Keratinocyte (primary cell): ENCODE results near the gene GABRE. TPM values are rescaled to one million over a fixed set of nuclear protein-coding genes. Genes with fewer than 3 reads are reported as not detected.

Source experiments
- DNase-seq: peaks from one replicate; pipeline ENCODE4 v3.0.0-alpha.2; 2011; ENCODE audit warnings: low read depth, missing footprints, low spot score
- FAIRE-seq: peaks from 2 replicates; lab custom pipeline; 2011; peaks lifted over from hg19 to GRCh38; lab: Jason Lieb, UNC
- H2AFZ ChIP-seq: 2 replicates; pipeline ENCODE4 v1.6.0; 2012; ENCODE audit warnings: low read length, control low read depth, inconsistent platforms; ENCODE audit not compliant: control insufficient read depth
- H3K27ac ChIP-seq: 2 replicates; pipeline ENCODE4 v1.5.1; 2011; ENCODE audit warnings: low read length; ENCODE audit not compliant: control insufficient read depth, insufficient read depth
- H3K27me3 ChIP-seq: 3 replicates; pipeline ENCODE4 v1.6.0; 2011; ENCODE audit warnings: low read length; ENCODE audit not compliant: control insufficient read depth, insufficient read depth; ENCODE audit errors: extremely low read depth
- H3K36me3 ChIP-seq, 2 experiments: 2 replicates in 1 of 2; 3 replicates in 1 of 2; pipeline ENCODE4 v1.5.1; 2011; ENCODE audit warnings: low read length in 2 of 2, mild to moderate bottlenecking in 1 of 2; ENCODE audit not compliant: control insufficient read depth in 2 of 2, insufficient read depth in 2 of 2; ENCODE audit errors: extremely low read depth in 1 of 2
- H3K4me1 ChIP-seq: 3 replicates; pipeline ENCODE4 v1.5.1; 2011; ENCODE audit warnings: low read length; ENCODE audit not compliant: control insufficient read depth, insufficient read depth; ENCODE audit errors: extremely low read depth
- H3K4me2 ChIP-seq: 3 replicates; pipeline ENCODE4 v1.6.0; 2011; ENCODE audit warnings: low read depth, low read length; ENCODE audit not compliant: control insufficient read depth, insufficient read depth; ENCODE audit errors: extremely low read depth
- H3K4me3 ChIP-seq, 3 experiments: fragments of 200-600 bp in 1 of 3; sonication (generic) in 1 of 3; 2 replicates in 2 of 3; 3 replicates in 1 of 3; pipeline ENCODE4 v1.5.1; 2011 to 2016; ENCODE audit warnings: low read length in 3 of 3, mild to moderate bottlenecking in 3 of 3, control low read depth in 2 of 3, inconsistent platforms in 1 of 3, low read depth in 1 of 3, mixed read lengths in 1 of 3, mixed run types in 1 of 3, moderate library complexity in 1 of 3; ENCODE audit not compliant: control insufficient read depth in 2 of 3, insufficient read depth in 2 of 3; ENCODE audit errors: extremely low read depth in 1 of 3
- H3K79me2 ChIP-seq: 2 replicates; pipeline ENCODE4 v1.6.0; 2012; ENCODE audit warnings: low read length; ENCODE audit not compliant: control insufficient read depth, insufficient read depth
- H3K9ac ChIP-seq: 3 replicates; pipeline ENCODE4 v1.6.0; 2011; ENCODE audit warnings: low read length; ENCODE audit not compliant: control insufficient read depth, insufficient read depth; ENCODE audit errors: extremely low read depth
- H3K9me1 ChIP-seq: 3 replicates; pipeline ENCODE4 v1.6.0; 2011; ENCODE audit warnings: low read length; ENCODE audit not compliant: control insufficient read depth, insufficient read depth; ENCODE audit errors: extremely low read depth
- H3K9me3 ChIP-seq: 2 replicates; pipeline ENCODE4 v1.5.1; 2012; ENCODE audit warnings: low read depth, low read length; ENCODE audit not compliant: control insufficient read depth
- H4K20me1 ChIP-seq: 3 replicates; pipeline ENCODE4 v1.6.0; 2011; ENCODE audit warnings: low read length; ENCODE audit not compliant: control insufficient read depth, insufficient read depth; ENCODE audit errors: extremely low read depth
- EZH2 ChIP-seq: IDR thresholded peaks from one replicate; pipeline ENCODE4 v1.6.1; 2012; ENCODE audit warnings: inconsistent platforms, mild to moderate bottlenecking, low read length, moderate library complexity
- dilution Hi-C: fragments of 300-500 bp; cut with MboI; formaldehyde crosslinking; loops from one replicate; pipeline ENCODE4 v1.7.0; 2020; ENCODE audit warnings: low sequenced_read_pairs; ENCODE audit not compliant: extremely low pct_ligation_motif_present
- polyA plus RNA-seq, 5 experiments: library from polyadenylated mRNA; depleted of rRNA in 3 of 5; stranded (reverse) in 3 of 5; stranded (forward) in 1 of 5; unstranded in 1 of 5; fragments of >200 nt; gene quantifications; 1 replicate in 1 of 5; 2 replicates in 3 of 5; 3 replicates in 1 of 5; pipeline versions ENCODE4 v1.2.1 to v1.2.3, GENCODE V29; 2011 to 2012; ENCODE audit warnings: missing spikeins in 2 of 5, low read depth in 1 of 5, low replicate concordance in 1 of 5
- TF ChIP-seq, protein P1 (sequence below), 3 experiments: IDR thresholded peaks in 1 of 3; conservative IDR thresholded peaks in 1 of 3; optimal IDR thresholded peaks in 1 of 3; 2 replicates in 2 of 3; 3 replicates in 1 of 3; pipeline versions ENCODE3 to v1.5.1; 2011; ENCODE audit warnings: low read length in 3 of 3, mild to moderate bottlenecking in 3 of 3, moderate library complexity in 2 of 3, control low read depth in 1 of 3, inconsistent platforms in 1 of 3; ENCODE audit not compliant: insufficient read depth in 2 of 3; ENCODE audit errors: extremely low read depth in 1 of 3

Gene GABRE
- polyA plus RNA-seq, 1 donor (not counting 4 experiments of a cell fraction or from before 2014, with no cell fraction given), result 34.1 TPM

DNA sequence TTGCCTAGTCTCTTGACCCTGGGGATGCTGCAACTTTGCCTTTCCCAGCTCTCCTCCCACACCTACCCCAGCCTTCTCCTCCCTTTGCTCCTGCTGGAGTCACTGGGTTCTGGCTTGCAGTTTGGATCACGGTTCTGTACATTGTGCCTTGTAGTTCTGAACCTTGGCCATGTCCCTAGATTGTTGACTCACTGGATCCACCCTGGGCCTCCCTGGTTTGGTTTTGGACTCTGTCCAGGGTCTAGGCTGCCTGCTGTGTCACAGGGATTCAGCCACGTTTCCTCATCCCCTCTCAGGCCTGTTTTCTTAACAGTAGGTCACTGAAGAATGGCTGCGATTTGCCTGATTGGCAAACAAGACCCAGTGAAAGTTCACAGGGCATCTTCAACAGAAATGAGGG, 11.5 kb upstream of the GABRE start:
- Histone ChIP-seq H3K27me3 (no peaks in the 10 kb centered on the region), H2AFZ (no peak overlapping the region), H3K4me2 (no peak overlapping the region), H4K20me1 (no peaks in the 10 kb centered on the region), H3K4me1 (peaks cover 46% of the 10 kb centered on the region), H3K79me2 (no peaks in the 10 kb centered on the region), H3K9ac (no peak overlapping the region), H3K4me3 (no peak overlapping the region), H3K27ac (no peak overlapping the region), H3K9me3 (no peaks in the 10 kb centered on the region), H3K9me1 (no peaks in the 10 kb centered on the region), H3K36me3 (no peaks in the 10 kb centered on the region)
- TF ChIP-seq EZH2, result no peak
- TF ChIP-seq, protein P1, sequence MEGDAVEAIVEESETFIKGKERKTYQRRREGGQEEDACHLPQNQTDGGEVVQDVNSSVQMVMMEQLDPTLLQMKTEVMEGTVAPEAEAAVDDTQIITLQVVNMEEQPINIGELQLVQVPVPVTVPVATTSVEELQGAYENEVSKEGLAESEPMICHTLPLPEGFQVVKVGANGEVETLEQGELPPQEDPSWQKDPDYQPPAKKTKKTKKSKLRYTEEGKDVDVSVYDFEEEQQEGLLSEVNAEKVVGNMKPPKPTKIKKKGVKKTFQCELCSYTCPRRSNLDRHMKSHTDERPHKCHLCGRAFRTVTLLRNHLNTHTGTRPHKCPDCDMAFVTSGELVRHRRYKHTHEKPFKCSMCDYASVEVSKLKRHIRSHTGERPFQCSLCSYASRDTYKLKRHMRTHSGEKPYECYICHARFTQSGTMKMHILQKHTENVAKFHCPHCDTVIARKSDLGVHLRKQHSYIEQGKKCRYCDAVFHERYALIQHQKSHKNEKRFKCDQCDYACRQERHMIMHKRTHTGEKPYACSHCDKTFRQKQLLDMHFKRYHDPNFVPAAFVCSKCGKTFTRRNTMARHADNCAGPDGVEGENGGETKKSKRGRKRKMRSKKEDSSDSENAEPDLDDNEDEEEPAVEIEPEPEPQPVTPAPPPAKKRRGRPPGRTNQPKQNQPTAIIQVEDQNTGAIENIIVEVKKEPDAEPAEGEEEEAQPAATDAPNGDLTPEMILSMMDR (optimal IDR thresholded peaks at IDR 0.05 in 1 of 3, IDR thresholded peaks at IDR 0.05 in 1 of 3, conservative IDR thresholded peaks at IDR 0.05 in 1 of 3; ENCODE audit: extremely low read depth in 1 of 3, insufficient read depth in 2 of 3, low read length in 3 of 3), result no peak
- FAIRE-seq, result no peak
- no peak for DNase-seq
- dilution Hi-C loops, result no loop called here

DNA sequence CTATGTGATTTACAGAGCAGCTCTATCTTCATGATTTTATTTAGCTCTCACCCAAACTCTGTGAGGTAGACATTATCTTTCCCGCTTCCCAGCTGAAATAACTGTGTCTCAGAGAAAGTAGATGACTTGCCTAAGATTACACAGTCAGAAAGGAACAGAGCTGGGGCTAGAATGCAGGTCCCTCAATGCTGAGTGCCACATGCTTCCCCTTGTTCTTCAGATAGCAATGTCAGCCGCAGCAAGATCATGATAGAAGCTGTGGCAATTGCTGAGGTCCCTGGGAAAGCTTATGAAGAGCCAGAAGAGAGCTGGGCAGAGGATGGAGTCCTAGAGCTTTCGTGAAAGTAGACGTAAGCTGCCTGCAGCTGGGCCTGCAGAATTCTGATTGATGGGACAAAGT, 11.1 kb upstream of the GABRE start:
- no peak overlapping the region for H3K4me3 ChIP-seq
- H3K4me1 ChIP-seq, result peaks cover 51% of the 10 kb centered on the region
- H3K9me3 ChIP-seq, result no peaks in the 10 kb centered on the region
- no peak overlapping the region for H3K9ac ChIP-seq
- H2AFZ ChIP-seq, result no peak overlapping the region
- DNase-seq, result no peak
- FAIRE-seq, result no peak
- no peak overlapping the region for H3K4me2 ChIP-seq
- no peak for TF ChIP-seq EZH2
- TF ChIP-seq, protein P1 (optimal IDR thresholded peaks at IDR 0.05 in 1 of 3, IDR thresholded peaks at IDR 0.05 in 1 of 3, conservative IDR thresholded peaks at IDR 0.05 in 1 of 3; ENCODE audit: extremely low read depth in 1 of 3, insufficient read depth in 2 of 3, low read length in 3 of 3), result no peak
- no peaks in the 10 kb centered on the region for H3K36me3 ChIP-seq
- no peaks in the 10 kb centered on the region for H3K27me3 ChIP-seq
- H3K27ac ChIP-seq, result no peak overlapping the region
- no peaks in the 10 kb centered on the region for H3K9me1 ChIP-seq
- H3K79me2 ChIP-seq, result no peaks in the 10 kb centered on the region
- H4K20me1 ChIP-seq, result no peaks in the 10 kb centered on the region
- dilution Hi-C loops, result no loop called here
